Stomach smooth muscle (tissue), 2 donors: ENCODE data around the gene BLOC1S1.

Source experiments
- H3K27ac ChIP-seq: one replicate; pipeline ENCODE4 v1.7.0; 2013; ENCODE audit warnings: mild to moderate bottlenecking, low read length, inconsistent platforms
- H3K27me3 ChIP-seq, 2 donors: one replicate each; pipeline ENCODE4 v1.7.0; 2013; ENCODE audit warnings: low read length in 2 of 2; ENCODE audit not compliant: insufficient read depth in 2 of 2, control insufficient read depth in 1 of 2
- H3K36me3 ChIP-seq, 2 donors: one replicate each; pipeline ENCODE4 v1.7.0; 2013; ENCODE audit warnings: low read length in 2 of 2; ENCODE audit not compliant: control insufficient read depth in 2 of 2, insufficient read depth in 2 of 2
- H3K4me1 ChIP-seq: one replicate; pipeline ENCODE4 v1.7.0; 2013; ENCODE audit warnings: low read length; ENCODE audit not compliant: control insufficient read depth, insufficient read depth
- H3K4me3 ChIP-seq, 2 donors: one replicate each; pipeline ENCODE4 v1.7.0; 2013; ENCODE audit warnings: low read length in 2 of 2
- H3K9ac ChIP-seq, 2 donors: one replicate each; pipeline ENCODE4 v1.7.0; 2013; ENCODE audit warnings: low read length in 2 of 2, mild to moderate bottlenecking in 1 of 2
- H3K9me3 ChIP-seq, 2 donors: one replicate each; pipeline ENCODE4 v1.7.0; 2013; ENCODE audit warnings: low read length in 2 of 2; ENCODE audit not compliant: control insufficient read depth in 2 of 2
- donor health status: healthy.
- donor health status: Pancreatic carcinoma.

Gene BLOC1S1

DNA sequence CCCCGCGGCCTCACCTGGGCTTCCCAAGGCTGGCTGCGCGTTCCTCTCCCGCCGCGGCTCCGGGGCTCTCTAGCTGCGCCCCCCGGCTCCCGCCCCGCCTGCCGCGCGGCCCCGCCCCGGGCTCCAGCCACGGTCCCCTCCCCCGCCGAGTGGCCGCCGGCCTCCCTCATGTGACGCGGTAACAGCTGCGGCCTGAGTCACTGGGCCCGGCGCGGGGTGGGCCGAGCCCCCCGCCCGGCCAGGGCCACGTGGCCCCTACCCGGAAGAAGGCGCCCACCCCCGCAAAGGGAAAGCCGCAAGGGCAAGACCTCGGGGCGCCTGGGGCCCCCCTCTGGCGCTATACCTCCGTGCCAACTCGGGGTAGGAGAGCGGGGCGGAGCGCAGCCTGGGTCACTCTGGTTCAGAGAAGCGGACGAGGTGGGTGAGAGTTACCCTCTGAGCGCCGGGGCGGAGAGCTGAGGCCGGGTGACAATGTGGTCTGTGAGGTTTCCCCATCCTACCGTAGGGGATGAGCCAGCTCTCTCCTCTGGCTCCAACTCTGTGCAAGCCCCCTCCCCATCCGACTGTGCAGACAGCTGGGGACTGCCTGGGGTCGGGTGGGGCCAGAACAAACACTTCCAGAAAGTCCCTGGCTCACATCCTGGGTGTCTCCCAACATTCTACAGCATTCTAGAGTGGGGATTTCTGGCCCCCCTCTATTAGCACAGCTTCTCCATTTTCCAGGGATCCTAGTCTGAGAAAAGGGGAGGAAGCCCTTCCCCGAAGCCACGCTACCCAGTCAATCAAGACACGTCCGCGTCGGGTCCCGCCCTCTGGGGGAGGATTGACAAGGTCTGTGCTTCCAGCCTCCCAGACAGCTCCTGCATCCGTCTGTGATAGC is 13.3 kb downstream of the BLOC1S1 start, which contains the start of gene CD63:
Gene CD63 (minus strand): TSS at position 71 of the 880 bp plus-strand sequence. CDS start 668 bp downstream, outside the sequence.
- H3K4me3 ChIP-seq: peak within 1 kb of the TSS; percentile 85 to 89
- H3K36me3 ChIP-seq: peaks cover 25 to 28% of the 10 kb centered on the region in 2 donors
- H3K27me3 ChIP-seq: no peaks in the 10 kb centered on the region
- peak within 1 kb of the TSS; percentile 100 for H3K27ac ChIP-seq
- H3K9me3 ChIP-seq: no peaks in the 10 kb centered on the region
- peak within 1 kb of the TSS; percentile 90 to 92 for H3K9ac ChIP-seq
- peaks cover 65% of the 10 kb centered on the region for H3K4me1 ChIP-seq

DNA sequence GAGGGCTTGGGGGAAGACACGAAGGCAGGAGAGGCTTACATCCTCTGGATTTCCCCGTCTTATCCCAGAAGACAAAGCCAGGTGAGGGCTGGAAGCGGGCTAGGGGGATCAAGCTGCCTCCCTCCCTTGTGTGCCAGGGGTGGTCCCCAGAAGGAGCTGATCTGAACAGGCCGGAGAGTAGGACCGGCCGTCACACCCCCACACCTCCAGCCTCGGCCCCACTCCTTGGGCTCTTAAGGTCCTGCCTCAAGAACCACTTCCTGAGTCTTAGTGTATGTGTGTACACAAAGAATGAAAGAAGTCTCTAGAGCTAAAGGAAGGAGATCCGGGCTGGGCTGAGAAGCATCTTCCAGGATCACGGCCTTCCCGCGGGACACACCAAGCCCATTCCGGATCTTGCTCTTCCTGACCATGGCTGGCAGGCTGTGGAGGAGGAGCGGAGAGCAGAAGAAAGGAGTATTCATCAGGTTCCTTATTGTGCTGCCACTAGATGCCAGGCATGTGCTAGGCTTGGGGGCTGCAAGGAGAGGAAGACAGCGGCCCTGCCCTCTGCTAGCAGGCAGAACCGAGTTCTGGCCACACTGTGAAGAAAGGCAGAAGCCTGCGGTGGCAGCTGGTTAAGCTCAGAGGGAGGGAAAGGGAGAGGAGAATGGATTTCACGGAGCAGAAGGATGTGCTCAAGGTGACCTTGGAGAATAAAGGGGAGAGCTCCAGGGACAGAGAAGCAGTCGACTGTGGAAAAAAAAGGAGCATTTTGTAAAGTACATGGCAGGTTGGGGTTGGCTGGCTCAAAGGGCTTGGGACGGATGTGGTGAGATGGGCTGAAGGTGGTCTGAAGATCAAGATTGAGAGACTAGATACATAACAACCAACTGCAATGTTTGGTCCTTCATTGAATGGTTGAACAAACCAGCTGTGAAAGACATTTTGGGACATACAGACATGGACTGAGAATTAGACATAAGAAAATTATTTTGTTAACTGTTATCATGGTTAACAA is 14.3 kb downstream of the BLOC1S1 start:
- Histone ChIP-seq H3K27me3 (no peaks in the 10 kb centered on the region), H3K36me3 (peaks cover 19% of the 10 kb centered on the region in 2 donors), H3K4me3 (peak overlapping the region; percentile 84 to 89), H3K4me1 (peaks cover 56% of the 10 kb centered on the region), H3K9ac (peak overlapping the region; percentile 90 to 92), H3K9me3 (no peaks in the 10 kb centered on the region), H3K27ac (peak overlapping the region; percentile 100)

DNA sequence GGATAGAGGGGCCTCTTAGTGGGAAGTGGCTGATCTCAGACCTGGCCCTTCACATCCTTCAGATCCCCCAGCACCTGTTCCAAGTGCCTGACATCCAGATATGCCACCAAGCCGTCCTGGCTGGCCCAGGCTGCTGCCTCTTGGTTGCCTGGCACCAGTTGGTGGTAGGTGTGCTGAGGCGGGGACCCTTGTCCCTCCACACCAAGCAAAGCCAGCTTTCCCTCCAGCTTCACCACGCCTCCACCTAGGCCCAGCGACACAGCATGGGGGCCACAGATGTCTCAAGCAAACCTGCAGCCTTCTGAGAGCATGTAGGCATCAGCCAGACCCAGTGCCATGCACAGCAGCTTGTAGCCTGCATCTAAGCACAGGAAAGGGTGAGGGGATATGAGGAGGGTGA is 16.4 kb downstream of the BLOC1S1 start:
- Histone ChIP-seq H3K27me3 (no peaks in the 10 kb centered on the region), H3K9me3 (no peaks in the 10 kb centered on the region), H3K4me1 (peaks cover 41% of the 10 kb centered on the region), H3K36me3 (peaks cover 0 to 3% of the 10 kb centered on the region in 2 donors), H3K9ac (no peak overlapping the region), H3K27ac (peak overlapping the region; percentile 37), H3K4me3 (no peak overlapping the region)

GRCh38 chr12:55733021-55733555 is 17.2 kb downstream of the BLOC1S1 start:
- peaks cover 41% of the 10 kb centered on the region for H3K4me1 ChIP-seq
- H3K27ac ChIP-seq: no peak overlapping the region
- no peaks in the 10 kb centered on the region for H3K9me3 ChIP-seq
- H3K36me3 ChIP-seq: peaks cover 0 to 3% of the 10 kb centered on the region in 2 donors
- H3K27me3 ChIP-seq: no peaks in the 10 kb centered on the region
- no peak overlapping the region for H3K4me3 ChIP-seq
- H3K9ac ChIP-seq: no peak overlapping the region

- H3K4me1 ChIP-seq: peaks cover 46% of the 10 kb centered on the region
- H3K36me3 ChIP-seq: peaks cover 0 to 3% of the 10 kb centered on the region in 2 donors
- no peaks in the 10 kb centered on the region for H3K27me3 ChIP-seq
- no peak overlapping the region for H3K27ac ChIP-seq
- no peaks in the 10 kb centered on the region for H3K9me3 ChIP-seq
- no peak overlapping the region for H3K9ac ChIP-seq
- no peak overlapping the region for H3K4me3 ChIP-seq
Measured at GRCh38 chr12:55733858-55734257, 18.0 kb downstream of the BLOC1S1 start.

GRCh38 chr12:55734595-55734994 is 18.7 kb downstream of the BLOC1S1 start:
- H3K9ac ChIP-seq: no peak overlapping the region
- H3K4me1 ChIP-seq: peaks cover 39% of the 10 kb centered on the region
- H3K27me3 ChIP-seq: no peaks in the 10 kb centered on the region
- no peak overlapping the region for H3K27ac ChIP-seq
- H3K9me3 ChIP-seq: no peaks in the 10 kb centered on the region
- no peak overlapping the region for H3K4me3 ChIP-seq
- peaks cover 0 to 3% of the 10 kb centered on the region in 2 donors for H3K36me3 ChIP-seq

DNA sequence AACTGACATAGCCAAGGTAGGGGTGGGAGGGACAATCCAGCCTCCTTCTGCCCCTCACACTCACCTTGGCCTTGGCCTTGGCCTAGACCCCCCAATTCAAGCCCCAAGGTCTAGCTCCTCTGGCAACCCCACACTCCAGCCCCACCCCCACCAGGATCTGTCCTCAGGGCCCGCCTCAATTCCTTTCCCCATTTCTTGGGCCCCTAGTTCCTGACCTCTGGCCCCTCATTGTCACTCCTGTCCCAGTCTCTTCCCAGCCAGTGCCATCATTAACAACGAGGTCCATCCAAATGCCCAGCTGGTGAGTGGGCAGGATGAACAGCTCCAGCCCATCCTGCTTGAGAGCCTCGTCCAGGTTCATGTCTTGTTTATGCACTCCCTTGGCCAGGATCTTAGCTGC is 20.2 kb downstream of the BLOC1S1 start:
- H3K27me3 ChIP-seq: no peaks in the 10 kb centered on the region
- H3K4me3 ChIP-seq: no peak overlapping the region
- no peak overlapping the region for H3K9ac ChIP-seq
- H3K36me3 ChIP-seq: peaks cover 0 to 3% of the 10 kb centered on the region in 2 donors
- H3K9me3 ChIP-seq: no peaks in the 10 kb centered on the region
- H3K27ac ChIP-seq: no peak overlapping the region
- H3K4me1 ChIP-seq: peaks cover 24% of the 10 kb centered on the region

GRCh38 chr12:55736780-55737580 is 21.1 kb downstream of the BLOC1S1 start:
- H3K27ac ChIP-seq: no peak overlapping the region
- H3K4me1 ChIP-seq: peaks cover 25% of the 10 kb centered on the region
- peaks cover 0 to 3% of the 10 kb centered on the region in 2 donors for H3K36me3 ChIP-seq
- no peaks in the 10 kb centered on the region for H3K9me3 ChIP-seq
- H3K4me3 ChIP-seq: no peak overlapping the region
- no peaks in the 10 kb centered on the region for H3K27me3 ChIP-seq
- peak overlapping the region in 1 of 2 donors; percentile 7 for H3K9ac ChIP-seq

- no peaks in the 10 kb centered on the region for H3K27me3 ChIP-seq
- H3K9me3 ChIP-seq: no peaks in the 10 kb centered on the region
- H3K9ac ChIP-seq: peak overlapping the region; percentile 36 to 72
- H3K4me1 ChIP-seq: peaks cover 25% of the 10 kb centered on the region
- H3K36me3 ChIP-seq: no peaks in the 10 kb centered on the region
- peak overlapping the region; percentile 71 for H3K27ac ChIP-seq
- H3K4me3 ChIP-seq: peak overlapping the region; percentile 81 to 82
Measured at GRCh38 chr12:55737581-55738122, 21.8 kb downstream of the BLOC1S1 start.
